H4 (cell line): ENCODE measurements around the gene DOK5. TPM values are rescaled to one million over a fixed set of nuclear protein-coding genes. Genes with fewer than 3 reads are reported as not detected.
A peak's percentile ranks its signal among the peaks of the same experiment; 100 is the strongest.

Experiments used
- DNase-seq: peaks from one replicate; pipeline ENCODE4 v3.0.0-alpha.2; 2015; ENCODE audit warnings: low spot score
- total RNA-seq: library from RNA; depleted of rRNA; stranded (reverse); fragments of >200 nt; shearing (Covaris generic); gene quantifications from 2 replicates; pipeline ENCODE4 v1.2.3, GENCODE V29; 2014

The DOK5 gene
- total RNA-seq, 1 experiment from 2014 or later, result 1.2 TPM

DNA sequence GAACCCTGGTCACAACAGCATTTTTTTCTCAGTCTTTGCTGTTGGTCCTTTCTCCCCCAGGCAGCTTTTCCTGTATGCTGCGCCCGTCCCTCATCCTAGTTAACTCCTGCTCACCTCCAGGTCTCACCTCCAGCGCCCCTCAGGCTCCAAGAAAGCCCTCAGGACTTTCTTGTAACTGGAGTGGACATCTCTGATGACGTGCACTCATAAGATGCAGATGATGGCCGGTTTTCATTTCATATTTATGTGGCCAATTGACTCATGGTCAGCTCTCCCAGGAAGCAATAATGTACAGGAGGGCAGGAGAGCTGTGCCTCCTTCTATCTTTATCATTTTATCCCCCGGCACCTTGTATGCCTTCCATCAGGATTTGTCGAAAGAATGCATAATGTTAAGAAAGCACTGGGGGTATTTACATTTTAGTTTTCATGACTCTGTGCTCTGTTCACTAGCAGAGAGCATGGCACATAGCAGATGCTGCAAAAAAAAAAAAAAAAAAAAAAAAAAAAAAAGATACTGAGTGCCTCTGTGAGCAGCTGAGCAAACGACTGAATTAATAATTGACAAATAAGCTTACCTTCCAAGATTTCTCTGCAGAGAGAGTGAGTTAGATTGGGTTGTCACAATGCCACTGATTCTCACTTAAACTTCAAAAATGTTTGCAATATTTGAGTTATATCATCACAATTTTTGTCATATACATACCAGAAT lies 170.2 kb downstream of the DOK5 start:
- DNase-seq, result no peak

DNA sequence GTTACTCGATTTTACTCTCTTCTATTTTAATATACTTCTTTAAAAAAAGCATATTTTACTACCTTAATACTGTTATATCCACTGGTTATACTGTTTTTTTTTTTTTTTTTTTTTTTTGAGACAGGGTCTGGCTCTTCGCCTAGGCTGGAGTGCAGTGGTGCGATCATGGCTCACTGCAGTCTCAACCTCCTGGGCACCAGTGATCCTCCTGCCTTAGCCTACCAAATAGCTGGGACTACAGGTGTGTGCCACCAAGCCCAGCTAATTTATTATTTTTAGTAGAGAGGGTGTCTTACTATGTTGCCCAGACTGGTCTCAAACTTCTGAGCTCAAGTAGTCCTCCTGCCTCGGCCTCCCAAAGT lies 170.7 kb downstream of the DOK5 start:
- DNase-seq, result no peak

DNA sequence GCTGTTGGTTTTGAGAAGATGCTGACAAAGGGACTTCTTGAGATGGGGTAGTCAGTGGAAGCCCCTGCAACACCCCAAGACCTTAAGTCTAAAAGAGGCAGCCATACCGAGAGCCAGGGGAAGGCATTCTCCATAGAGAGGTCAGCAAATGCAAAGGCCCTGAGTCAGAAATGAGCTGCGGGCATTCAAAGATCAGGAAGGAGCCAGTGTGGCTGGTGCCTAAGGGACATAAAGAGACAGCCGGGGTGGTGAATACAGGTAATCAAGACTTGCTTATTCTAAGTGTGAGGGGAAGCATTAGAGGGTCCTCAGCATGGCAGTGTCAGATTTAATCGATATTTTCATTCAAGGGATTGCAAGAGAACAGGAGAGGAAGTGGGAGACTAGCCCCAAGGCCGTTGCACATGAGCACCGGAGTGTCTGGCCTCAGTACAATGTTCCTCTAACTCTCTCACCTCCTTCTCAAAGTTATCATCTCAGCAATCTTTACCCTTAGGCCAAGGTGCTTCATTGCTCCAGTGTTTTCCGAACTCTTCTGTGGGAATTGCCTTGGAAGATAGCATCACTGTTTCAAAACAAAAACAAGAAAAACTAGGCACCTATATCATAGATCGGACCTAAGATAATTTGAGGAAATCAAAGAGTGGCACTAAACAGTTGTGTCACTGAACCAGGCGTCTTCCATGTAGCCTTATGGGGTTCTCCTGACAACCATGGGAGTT lies 173.2 kb downstream of the DOK5 start:
- DNase-seq, result no peak

DNA sequence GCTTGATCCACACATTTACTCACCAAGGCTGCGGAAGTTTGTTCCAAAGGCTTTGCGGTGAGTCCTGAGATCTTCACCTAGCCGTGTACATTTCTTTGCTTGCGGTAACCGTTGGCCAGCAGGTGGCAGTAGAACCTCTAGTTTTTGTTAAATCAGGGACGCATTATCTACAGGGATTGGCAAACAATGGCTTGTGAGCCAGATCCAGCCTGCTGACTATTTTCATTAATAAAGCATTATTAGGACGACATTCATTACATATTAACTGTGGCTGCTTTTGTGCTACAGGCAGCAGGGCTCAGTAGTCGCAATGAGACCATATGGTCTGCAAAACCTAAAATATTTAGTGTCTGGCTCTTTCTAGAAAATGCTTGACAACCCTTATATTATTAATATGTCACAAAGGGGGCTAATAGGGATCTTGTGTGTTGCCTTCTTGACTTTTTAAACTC lies 174.1 kb downstream of the DOK5 start:
- DNase-seq, result peak; percentile 69

DNA sequence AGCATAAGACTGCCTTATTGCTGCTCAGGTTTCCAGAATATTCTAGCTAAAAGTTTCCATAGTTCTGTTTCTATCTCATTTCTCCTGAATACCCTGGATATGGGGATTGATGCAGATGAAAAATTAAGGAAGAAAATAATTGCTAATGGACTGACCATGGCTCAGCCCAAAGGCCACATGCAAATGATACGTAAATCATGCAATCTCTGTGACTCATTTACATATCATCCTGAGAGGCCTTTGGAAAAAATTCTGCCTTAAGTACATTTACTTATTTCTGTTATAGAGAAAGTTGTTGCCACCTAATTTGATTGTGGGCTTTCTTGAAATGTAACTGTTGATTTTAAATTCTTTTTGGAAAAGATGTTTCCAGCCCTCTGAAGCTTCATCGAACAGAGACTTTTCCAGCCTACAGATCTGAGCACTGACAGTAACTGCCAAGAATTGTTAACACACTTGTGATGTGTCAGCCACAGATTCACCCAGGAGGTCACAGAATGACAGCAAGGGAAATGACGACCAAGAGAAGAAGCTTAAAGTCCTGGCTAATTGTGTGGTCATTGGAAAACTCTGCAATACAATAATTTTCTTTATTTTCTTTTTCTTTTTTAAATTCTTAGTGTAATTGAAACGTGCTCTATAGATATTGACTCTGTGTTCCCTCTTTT lies 174.8 kb downstream of the DOK5 start:
- no peak for DNase-seq

DNA sequence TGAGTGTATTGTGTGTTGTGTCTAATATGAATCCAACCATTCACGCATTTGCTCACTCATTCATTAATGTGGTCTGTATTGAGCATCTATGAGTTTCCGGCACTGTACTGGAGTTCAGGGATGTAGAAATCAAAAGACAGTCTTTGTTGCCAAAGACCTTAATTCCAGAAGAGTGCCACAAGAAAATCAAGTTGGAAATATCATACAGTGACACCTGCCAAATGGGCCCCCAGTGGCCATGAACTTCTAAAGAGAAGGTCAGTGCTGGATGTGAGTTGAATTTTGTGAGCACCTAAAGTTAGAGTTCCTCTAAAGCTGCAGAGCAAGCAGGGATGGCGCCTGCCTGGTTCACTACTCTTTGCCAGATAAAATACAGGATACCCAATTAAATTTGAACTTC lies 175.9 kb downstream of the DOK5 start:
- DNase-seq, result no peak

DNA sequence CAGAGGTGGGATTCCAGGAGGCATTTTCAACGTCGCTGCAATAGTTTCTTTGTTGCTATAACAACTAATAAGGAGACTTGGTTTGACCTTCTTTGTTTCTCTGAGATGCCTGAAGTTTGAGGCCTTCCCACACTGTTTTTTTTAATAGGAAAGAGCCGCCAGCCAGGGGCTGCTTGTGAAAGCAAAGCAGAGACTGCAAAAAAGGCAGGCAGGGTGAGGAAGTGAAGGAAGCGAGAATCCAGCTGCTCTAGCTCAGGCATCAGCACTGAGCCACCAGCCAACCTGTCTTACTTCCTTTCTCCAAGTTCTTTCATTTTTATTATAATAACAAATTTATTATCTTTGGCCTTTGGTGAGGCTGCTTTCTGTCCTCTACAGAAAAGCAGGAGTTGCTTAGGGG lies 179.1 kb downstream of the DOK5 start:
- DNase-seq, result no peak

DNA sequence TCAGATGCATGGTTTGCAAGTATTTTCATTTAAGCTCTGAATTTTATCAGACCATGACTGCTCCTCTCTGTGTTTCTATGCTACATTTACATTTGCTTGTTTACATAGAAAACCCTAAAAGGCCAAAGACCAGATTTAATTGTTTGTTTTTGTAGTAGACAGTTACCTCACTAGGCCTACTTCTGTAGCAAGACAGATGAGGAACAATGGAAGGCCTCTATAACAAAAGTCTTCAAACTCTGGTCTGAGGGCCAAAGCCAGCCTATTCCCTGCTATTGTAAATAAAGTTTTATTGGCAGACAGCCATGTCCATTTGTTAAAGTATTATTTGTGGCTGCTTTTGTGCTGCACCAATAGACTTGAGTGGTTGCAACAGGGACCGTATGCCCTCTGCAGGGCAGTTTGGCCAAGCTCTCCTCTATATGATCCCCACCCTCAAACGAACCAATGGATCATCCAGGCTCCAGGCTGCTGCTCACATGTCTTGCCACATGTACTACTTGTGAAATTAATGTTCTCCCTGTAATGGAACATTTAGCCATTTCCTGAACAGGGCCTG lies 182.0 kb downstream of the DOK5 start:
- no peak for DNase-seq

DNA sequence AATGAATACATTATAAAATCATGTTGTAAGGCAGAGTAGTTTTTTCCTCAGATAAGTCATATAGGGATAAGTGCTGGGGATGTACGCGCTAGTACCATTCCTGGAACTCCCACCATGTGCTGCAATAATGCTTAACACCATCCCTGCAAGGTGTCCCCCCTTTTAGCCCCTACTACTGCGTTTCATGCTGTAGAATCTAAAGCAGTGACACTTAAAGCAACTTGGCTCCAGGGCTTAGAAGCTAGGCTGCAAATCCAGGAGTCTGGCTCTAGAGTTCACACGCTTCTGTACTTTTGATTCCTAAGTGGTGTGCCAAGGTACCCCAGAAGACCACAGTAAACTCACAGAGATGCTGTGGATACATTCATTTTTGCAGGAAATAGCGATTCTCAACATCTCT lies 183.1 kb downstream of the DOK5 start:
- no peak for DNase-seq

DNA sequence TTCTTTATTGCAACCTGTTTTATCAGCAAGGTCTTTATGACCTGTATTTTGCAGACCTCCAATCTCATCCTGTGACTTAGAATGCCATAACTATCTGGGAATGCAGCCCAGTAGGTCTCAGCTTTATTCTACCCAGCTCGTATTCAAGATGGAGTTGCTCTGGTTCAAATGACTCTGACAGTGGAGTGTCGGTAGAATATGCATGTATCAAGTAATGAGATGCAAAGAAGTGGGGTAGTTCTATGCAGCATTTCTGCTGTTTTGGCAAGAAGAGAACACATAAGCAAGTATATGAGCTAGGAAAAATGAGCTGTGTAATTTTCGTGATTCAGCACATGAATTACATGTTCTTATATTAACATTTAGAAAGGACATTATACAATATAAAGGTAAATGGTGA lies 185.9 kb downstream of the DOK5 start:
- DNase-seq, result no peak

DNA sequence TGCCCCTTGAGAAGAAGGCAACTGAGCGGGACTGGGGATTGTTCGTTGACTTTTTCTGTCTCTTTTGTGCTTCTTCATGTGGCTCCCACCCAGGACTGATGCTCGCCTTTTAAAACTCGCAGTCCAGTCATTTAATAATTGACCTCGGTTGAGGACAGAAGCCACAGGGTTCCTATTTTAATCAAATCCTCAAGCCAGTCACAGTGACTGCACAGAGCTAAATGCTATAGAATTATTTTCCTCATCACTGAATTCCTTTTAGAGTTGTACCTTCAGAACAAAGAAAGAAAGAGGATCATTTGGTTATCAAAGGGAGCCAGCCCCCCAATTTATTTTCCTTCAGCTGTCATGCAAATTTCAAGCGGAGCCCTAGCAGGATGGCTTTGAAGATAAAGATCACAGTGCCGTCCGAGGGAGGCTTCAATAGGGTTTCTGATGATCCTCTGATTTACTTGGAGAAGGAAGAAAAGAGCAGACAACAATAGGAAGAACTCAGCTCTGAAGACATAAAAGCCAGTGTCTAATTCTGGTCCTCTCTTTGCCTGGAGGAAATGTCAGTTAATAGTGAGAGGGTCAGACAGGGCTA lies 186.6 kb downstream of the DOK5 start:
- DNase-seq, result no peak

DNA sequence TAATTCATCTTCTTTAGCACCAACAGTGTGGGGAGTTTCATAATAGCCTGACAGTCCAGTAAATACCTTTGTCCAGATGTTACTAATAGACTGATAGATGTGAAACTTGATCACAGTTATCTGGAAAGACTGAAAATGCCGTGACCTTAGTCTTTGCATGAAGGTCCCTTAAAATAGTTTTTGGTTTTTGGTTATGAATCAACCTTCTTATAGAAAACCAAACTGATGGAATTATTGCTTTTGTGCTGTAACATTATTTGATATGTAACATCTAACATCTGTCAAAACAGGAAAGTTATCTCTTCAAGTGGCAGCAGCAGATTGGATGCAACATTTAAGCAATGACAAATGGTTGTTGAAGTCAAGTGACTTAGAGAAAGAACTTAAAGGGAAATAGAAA lies 190.4 kb downstream of the DOK5 start:
- DNase-seq, result no peak

DNA sequence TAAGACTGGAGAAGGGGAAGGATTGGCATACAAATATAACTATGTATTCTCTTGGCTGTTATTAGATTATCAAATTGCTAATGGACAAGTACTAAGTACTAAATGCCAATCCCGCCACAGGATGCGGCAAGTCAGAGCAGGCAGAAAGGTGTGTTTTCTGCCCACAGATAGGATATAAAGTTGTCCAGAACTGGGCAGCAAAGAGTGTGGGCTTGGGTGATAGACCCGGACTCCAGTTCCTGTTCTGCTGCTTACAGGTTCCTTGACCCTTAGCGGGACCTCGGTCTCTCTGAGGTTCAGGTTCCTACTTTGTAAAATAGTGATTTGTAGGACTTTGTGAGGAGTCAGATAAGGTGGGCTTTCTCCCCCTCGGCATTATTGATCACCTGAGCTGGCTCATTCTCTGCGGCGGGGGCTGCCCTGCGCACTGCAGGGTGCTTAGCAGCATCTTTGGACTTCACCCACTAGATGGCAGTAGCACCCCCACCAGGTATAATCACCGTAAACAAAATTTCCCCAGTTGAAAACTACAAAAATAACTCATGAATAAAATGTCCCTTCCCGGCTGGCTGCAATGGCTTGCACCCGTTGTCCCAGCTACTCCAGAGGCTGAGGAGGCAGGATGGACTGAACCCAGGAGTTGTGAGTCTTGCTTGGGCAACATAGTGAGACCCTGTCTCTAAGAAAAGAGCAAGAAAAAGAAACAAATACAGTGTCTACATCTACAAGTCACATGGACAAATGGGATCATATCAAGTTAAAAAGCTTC lies 193.1 kb downstream of the DOK5 start:
- DNase-seq, result peak; percentile 22

DNA sequence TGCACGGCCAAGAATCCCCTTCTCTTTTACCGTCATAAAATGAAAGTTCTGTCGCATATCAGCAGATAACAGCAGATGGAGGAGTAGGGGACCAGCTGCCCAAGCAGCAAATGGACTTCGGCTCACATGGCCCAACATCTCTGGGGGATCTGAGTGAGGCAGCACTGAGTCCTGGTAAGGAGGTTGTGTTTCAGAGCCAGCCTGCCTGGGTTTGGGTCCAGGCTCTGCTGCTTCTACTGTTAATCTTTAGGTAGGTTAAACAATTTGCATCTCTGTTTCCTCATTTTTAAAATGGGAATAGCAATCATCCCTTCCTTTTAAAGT lies 193.6 kb downstream of the DOK5 start:
- DNase-seq, result no peak

DNA sequence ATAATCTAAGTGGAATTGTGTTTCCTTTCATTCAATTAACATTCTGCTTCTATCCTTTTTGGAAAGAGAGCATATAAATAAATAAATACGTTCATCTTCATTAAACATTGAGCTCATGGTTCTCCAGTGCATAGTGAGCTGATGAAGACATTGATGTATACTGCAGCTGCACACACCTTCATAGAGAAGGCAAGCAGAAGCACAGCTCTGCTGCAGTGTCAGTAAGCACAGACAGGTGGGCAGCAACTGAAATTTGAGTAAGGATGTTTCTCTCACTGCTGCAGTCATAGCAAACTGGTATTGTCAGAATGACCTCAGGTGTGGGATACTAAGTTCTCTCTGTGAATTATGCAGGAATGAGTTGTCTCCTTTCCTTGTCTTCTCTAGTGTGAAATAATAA lies 202.9 kb downstream of the DOK5 start:
- DNase-seq, result no peak

DNA sequence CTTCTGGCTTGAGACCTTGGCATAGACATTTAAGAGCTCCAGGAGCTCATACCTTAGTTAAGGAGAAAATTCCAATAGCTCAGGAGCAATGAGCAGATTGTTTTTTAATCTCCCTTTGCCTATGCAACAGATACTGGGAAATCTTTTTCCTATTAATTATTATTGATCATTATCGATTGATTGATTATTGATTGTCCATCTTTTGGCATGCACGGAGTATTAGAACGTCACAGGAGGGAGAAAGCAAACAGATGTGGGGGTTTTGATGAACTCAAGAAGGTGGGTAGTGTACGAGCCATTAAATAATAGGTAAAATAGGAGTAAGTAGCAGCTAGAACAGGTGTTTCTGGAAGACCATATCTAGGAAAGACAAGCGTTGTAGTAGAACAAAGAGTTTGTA lies 205.0 kb downstream of the DOK5 start:
- no peak for DNase-seq

DNA sequence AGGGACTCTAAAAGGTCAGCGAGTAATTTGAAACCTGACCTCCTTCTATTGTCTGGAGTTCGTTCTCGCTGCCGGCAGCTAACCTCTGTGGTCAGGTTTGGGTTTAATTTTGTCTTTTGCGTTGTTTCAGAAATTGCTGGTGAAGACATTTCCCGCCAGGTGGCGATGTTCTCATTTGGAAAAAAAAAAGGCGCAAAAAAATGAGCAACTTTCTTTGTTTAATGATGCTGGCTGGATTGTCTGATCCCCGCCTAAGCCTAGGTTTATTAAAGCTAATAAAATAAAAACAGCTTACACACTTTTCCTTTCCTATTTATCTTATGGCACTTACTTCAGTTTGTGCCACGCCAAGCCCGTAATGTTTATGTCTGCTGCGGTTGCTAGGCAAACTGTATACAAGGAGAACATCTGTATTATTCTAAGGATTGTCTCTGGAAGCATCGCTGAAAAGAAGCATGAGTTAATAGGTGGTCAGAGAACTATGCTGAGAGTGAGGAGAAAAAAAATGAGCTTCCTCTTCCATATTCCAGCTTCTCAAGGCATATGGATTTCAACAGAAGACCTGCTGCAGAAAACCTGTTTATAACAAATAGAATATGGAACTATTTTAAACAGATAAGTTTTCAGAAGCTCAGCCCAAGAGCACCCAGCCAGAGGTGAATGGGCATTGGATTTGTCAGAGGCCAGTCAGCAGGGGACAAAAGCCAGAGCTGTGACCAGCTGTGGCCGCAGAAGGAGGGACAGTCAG lies 205.7 kb downstream of the DOK5 start:
- DNase-seq, result peak; percentile 41

DNA sequence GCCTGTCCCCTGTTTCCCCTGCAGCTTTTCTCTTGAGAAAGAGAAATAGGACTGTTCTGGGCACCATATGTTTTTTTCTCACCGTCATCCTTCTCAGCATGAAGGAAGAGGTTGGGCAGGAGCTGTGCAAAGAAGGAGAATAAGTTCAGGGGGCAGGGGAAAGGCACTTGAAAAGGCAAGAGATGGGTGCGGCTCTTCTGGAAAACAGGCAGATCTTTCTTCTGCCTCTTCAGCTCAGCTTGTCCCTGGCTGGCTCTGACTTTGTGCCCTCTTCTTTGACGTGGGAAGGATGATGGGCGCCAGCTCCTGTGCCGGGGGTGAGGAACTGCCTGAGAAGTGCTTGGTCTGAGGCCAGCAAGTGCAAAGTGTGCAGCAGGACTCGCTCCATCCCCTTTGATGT lies 206.5 kb downstream of the DOK5 start:
- no peak for DNase-seq

DNA sequence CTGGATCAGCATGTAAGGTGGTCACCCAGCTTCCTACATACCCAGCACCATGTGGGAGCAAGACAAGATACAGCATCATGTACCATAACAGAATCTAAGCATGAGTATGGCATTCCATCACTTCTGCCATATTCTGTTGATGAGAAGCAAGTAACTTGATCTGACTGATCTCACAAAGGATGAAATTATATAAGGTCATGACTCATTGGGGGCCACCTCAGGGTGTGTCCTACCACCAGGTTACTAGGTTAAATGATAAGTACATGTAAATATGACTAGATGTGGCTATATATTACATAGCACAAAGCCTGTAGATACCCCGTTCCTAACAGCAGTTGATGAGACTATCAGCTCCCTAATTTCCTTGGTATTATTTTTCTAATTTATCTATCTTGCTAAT lies 213.1 kb downstream of the DOK5 start:
- no peak for DNase-seq

DNA sequence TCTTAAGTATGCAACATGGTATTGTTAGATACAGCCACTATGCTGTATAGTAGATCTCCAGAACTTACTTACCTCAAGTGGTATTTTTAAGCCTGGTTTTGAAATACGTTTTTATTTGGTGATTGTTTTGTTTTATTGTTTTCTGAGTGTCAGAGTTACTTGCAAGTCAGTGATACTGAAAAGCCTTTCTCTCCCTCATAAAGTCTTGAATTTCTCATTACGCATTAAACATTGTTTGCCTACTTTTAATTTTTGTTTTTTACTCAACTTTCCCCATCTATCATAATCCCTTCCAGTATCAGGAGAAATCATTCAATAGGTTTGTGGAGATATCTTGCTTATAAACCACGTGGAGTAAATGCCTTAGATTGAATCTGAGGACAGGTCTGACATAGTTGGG lies 214.9 kb downstream of the DOK5 start:
- DNase-seq, result no peak

DNA sequence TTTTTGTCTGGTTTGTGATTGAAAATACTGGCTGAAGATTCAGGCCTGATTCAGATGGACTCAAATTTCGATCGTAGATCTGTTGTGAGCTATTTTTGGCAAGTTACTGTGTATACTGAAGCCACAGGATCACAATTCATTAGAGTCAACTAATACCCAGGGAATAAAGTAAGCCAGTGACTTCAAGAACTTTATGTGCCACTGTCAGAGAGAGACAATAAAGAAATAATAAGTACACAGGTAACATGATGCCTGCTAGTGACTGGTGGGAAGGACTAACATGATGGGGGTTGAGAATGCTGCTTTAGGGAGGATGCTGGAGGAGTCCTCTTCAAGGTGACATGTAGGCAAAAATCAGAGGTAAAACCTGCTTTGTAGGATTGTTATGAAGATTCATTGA lies 215.9 kb downstream of the DOK5 start:
- DNase-seq, result no peak
